Activated T-cell treated with anti-CD3 and anti-CD28 coated beads for 24 hours (primary cell): Measurements from ENCODE around the gene CTNNA2.

Source experiments
- DNase-seq: peaks from one replicate; pipeline ENCODE4 v3.0.0-alpha.2; 2020; ENCODE audit warnings: low read depth

The CTNNA2 gene

GRCh38 chr2:80490964-80491363 lies 978.1 kb downstream of the CTNNA2 start:
- no peak for DNase-seq

DNA sequence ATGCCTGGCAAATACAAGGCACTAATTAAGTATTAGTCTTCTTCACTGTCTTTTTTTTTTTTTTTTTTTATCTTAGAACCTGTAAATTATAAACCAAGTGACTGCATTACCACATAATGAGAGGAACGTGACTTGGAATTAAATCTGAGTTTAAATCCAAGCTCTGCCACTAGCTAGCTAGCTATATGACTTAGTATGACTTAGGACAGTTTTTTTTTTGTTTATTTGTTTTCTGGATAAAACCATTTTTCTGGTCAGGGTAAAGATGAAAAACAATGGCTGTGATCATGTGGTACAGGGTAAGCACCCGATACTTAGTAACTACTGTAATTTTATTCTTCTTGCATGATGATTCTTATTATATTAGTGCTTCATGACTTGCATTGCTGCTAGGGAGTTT lies 983.5 kb downstream of the CTNNA2 start:
- DNase-seq: no peak

DNA sequence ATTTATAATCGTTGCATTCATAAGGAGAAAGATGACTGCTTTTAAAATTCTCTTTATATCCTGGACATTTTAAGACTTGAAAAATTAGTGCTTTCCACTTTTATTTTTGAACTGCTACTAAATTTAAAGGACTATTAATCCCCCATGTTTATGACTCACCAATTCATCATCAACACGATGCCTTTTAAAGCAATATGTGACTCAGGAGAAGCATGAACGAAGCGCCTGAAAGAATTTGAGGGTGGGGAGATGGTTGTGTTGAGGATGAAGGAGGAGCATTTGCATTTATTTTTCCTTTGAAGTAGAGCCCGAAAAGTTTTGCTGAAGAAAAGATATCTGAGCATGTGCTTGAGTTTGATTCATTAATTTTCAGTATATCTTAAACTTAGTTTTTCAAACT lies 983.9 kb downstream of the CTNNA2 start:
- no peak for DNase-seq

GRCh38 chr2:80499095-80499494 lies 986.2 kb downstream of the CTNNA2 start:
- no peak for DNase-seq

DNA sequence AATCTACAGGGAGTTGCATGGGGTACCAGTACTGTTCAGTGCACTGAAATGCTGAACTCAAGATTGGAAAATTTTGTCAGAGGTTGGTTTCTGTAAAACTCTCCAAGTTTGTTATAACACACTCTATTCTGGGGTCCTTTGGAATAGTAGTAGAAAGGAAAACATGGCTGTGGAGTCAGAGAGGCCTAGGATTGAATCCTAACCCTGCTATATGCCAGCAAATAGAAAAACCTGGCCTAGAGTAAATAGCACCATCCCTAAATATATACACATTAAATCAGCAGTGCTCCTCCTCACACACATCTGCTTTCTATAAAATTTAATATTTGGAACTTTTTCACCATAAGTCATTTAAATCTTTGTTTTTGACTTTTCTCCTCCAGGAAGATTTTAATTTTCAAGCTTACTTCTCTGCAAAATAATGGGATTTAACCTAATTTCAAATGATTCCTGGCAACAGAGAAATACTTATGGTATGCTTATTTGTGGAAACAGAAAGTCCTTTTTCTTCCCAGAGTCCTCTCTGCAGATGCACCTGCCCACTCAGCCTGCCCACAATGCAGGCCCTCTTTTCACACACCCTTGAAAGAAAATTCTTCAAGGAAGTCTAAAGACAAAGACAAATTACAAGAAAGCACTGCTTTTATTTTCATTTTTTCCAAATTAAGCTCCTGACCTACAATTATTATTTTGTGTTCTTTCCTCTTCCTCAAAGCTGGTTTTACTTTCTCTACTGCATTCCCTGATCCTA lies 989.2 kb downstream of the CTNNA2 start:
- DNase-seq: no peak

- no peak for DNase-seq
Measured at GRCh38 chr2:80506563-80506962, 993.7 kb downstream of the CTNNA2 start.

DNA sequence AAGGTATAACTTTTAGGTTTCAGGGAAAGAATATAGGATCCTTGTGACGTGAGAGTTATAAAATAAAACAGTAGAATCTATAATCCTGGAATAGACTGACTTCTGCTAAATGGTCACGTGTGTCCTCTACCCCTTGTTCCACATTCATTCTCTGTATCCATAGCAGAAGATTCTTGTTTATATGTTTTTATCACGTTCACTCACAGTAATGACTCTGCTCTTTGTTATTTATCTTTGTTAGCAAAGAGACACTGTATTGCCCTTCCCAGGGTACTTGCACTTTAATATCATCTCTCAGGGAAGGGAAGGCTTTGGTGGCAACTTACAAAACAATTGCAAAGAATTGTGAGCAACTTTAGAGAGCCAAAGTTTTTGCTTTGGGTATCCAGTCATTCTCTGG lies 997.9 kb downstream of the CTNNA2 start:
- DNase-seq: no peak

GRCh38 chr2:80515964-80516363 lies 1003.1 kb downstream of the CTNNA2 start:
- no peak for DNase-seq

- DNase-seq: no peak
Measured at GRCh38 chr2:80517316-80517715, 1004.5 kb downstream of the CTNNA2 start.

GRCh38 chr2:80519121-80519643 lies 1006.3 kb downstream of the CTNNA2 start:
- no peak for DNase-seq

- no peak for DNase-seq
Measured at GRCh38 chr2:80519699-80520291, 1006.9 kb downstream of the CTNNA2 start.

- no peak for DNase-seq
Measured at GRCh38 chr2:80525152-80525551, 1012.3 kb downstream of the CTNNA2 start.

DNA sequence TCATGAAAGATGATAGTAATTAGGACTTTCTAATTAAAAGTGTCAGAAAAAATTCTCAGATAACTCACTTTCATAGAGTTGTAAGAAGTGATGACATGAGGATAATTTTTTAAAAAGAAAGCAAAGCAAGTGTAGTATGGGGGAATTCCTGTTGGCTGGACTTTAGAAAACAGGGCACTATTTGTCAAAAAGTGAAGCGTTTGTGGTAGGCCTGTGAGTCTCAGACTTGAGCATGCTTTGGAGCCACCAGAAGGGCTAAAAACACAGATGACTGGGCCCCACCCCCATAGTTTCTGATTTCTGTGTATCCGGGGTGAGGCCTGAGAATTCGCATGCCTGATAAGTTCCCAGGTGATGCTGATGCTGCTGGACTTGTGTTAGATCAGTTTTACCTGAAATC lies 1014.3 kb downstream of the CTNNA2 start:
- DNase-seq: no peak

DNA sequence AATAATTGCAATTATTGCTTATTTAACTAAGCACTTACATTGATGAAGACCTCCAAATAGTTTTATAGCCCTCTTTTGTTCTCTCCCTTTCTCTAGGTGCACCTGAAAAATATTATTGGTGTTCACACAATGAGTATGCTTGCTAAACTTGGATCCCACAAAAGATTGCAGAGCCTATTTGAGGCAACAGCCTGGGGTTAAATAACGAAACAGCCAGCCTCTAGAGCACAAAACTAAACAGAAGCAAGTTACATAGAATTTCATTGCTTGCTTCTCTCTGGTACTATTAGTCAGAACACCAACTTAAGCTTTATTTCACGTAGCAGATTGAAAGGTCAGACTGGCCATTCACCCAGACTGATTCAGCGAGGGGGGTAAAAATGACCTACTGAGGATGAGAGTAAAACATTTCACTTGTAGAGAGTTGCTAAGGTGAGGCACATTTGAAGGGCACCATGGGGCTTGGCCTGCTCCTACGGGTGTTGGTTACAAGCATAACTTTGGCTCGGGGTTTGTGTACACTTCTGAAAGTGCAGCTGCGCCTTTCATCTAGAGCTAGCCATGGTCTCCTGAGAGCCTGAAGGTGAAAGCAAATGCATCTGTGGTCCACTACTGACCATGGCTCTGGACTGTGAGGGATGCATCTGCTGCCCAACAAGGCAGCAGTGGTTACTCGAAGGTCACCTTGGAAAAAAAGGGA lies 1016.8 kb downstream of the CTNNA2 start:
- DNase-seq: no peak

- DNase-seq: no peak
Measured at GRCh38 chr2:80530442-80531064, 1017.7 kb downstream of the CTNNA2 start.

DNA sequence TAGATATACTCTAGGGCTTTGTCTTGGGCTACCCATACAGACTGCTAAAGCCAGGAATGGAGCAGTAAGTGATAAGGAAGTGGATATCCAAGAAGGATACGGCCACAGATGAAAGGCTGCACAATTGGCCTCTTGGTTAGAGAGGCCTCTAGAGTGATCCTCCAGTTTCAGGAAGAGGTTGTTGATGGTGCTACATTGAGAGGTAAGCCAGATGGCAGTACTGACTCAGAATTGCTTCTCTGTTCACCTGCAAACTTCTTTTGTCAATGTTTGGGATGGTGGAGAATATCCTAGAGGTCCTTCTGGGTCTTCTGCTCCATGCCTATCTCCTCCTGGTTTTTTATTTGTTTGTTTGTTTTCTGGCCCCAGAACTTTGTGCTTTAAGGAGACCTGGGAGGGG lies 1018.5 kb downstream of the CTNNA2 start:
- DNase-seq: no peak

DNA sequence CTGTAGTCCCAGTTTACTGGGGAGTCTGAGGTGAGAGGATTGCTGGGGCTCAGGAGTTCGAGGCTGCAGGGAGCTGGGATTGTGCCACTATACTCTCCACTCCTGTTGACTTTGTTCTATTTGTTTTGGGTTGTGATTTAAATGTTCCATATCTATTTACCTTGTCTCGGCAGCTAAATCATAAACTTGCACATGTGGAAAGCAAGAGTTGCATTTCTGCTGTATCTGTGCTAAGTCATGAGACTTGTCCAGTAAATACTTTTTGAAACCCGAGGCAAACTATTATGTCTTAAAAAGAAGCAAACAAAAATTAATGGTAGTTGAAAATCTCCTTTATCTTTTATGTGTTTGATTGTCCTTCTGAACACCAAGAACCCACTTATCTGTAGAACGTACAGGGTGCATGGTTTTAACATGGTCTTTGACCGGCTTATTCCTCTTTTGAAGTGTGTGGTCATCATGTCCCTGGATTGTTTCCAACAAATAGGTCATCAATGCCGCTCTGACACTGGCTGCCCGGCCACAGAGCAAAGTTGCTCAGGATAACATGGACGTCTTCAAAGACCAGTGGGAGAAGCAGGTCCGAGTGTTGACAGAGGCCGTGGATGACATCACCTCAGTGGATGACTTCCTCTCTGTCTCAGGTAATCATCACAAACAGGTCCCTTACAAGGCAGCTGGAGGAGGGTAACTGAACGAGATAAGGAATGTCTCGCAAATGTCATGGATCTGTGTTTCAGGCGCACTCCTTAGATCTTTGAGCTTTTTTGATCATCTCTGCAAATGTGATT lies 1032.8 kb downstream of the CTNNA2 start:
- DNase-seq: no peak

GRCh38 chr2:80546766-80547165 lies 1033.9 kb downstream of the CTNNA2 start:
- DNase-seq: no peak

DNA sequence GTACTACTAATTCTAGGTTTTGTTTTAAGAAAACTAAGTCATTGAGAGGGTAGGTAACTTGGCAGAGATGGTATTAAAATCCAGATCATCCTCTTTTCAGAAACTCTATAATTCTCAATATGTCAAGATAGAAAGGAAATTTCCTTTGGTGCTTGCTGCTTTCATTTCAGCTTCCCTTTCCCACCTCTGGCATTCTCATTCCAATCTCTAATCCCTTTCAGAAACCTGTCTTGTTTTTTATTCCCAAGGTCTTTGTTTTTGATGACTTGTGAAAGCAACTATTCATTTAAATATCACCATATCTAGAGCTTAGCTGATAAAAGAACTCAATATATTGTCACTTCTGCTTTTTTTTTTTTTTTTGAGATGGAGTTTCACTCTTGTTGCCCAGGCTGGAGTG lies 1034.5 kb downstream of the CTNNA2 start:
- DNase-seq: no peak

DNA sequence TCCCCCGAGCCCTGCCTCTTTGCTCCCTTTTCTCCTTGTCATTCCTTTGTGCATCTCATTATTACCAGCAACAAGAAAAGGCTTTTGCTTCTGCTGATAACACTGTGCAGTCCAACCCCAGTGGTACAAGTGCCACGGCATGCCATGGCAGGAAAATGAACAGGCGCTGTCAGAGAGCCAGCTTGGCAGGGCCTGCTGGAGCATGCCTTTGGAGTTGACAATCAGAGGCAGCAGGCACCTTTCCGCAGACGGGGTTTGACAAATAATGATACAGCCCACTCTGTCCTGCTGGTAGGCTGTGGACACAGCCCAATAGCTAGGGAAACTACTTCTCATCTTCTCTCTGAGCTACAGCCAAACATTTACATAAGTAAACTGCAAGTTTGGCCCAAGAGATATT lies 1035.6 kb downstream of the CTNNA2 start:
- no peak for DNase-seq

GRCh38 chr2:80549901-80550300 lies 1037.0 kb downstream of the CTNNA2 start:
- DNase-seq: no peak

GRCh38 chr2:80560326-80560725 lies 1047.5 kb downstream of the CTNNA2 start:
- DNase-seq: no peak
